Psoas muscle (tissue), 8 donors: Measurements from ENCODE around the gene GRHL1. TPM values are rescaled to one million over a fixed set of nuclear protein-coding genes. Genes with fewer than 3 reads are reported as not detected.

ENCODE experiments used
- ATAC-seq, 4 donors: fragments of 200-7000 bp; cut with Tn5 transposase; one replicate each; pipeline ENCODE4 v1.9.1; 2020; ENCODE audit warnings: moderate library complexity in 3 of 4, mild to moderate bottlenecking in 2 of 4
- DNase-seq, 2 donors: peaks; one replicate each; pipeline ENCODE4 v3.0.0-alpha.2; 2020
- H3K27ac ChIP-seq: fragments of 200-600 bp; one replicate; pipeline ENCODE4 v1.8.0; 2022
- H3K27me3 ChIP-seq, 3 donors: fragments of 200-600 bp in 1 of 3; one replicate each; pipeline versions ENCODE4 v1.6.1 to v1.8.0; 2013 to 2022; ENCODE audit warnings: low read length in 2 of 3, mild to moderate bottlenecking in 2 of 3, moderate library complexity in 1 of 3; ENCODE audit not compliant: insufficient read depth in 3 of 3
- H3K36me3 ChIP-seq, 2 donors: fragments of 200-600 bp in 1 of 2; one replicate each; pipeline versions ENCODE4 v1.6.1 to v1.8.0; 2013 to 2022; ENCODE audit warnings: low read depth in 1 of 2, mild to moderate bottlenecking in 1 of 2, moderate library complexity in 1 of 2; ENCODE audit not compliant: insufficient read depth in 1 of 2
- H3K4me1 ChIP-seq: fragments of 200-600 bp; one replicate; pipeline ENCODE4 v1.8.0; 2022
- H3K4me3 ChIP-seq: fragments of 200-600 bp; one replicate; pipeline ENCODE4 v1.8.0; 2022; ENCODE audit warnings: mild to moderate bottlenecking
- H3K9me3 ChIP-seq: fragments of 200-600 bp; one replicate; pipeline ENCODE4 v1.8.0; 2022
- WGBS, 3 donors: extraction: QIAGEN DNeasy Blood & Tissue Kit; methylation state at CpG; one replicate each; pipeline versions ENCODE4 v1.1.6 to v1.1.7; 2013; 5-methylcytosine and 5-hydroxymethylcytosine counted together
- intact Hi-C, 2 donors: fragments of 100-400 bp; cut with DNase I; formaldehyde crosslinking; loops; one replicate each; pipeline versions ENCODE4 v1.11.0 to v1.14.2; 2022
- polyA plus RNA-seq, 3 donors: library from polyadenylated mRNA; stranded (reverse); fragments of 200-250 nt; gene quantifications; one replicate each; pipeline ENCODE4 v1.2.3, GENCODE V29; 2013
- total RNA-seq, 4 donors: library from RNA; stranded (reverse); fragmentation: NEBNext Ultra II Directional in 2 of 4; extraction: Animal tissue kit (Norgen Biotek cat#: 25700) in 2 of 4; gene quantifications; one replicate each; pipeline versions ENCODE4 v1.2.1 to v1.2.4, GENCODE V29; 2021 to 2023
- TF ChIP-seq, protein P1 (sequence below): fragments of 200-600 bp; IDR thresholded peaks from one replicate; pipeline ENCODE4 v1.8.0; 2022; ENCODE audit warnings: antibody characterized with exemption
- donor health status: healthy with polysubstance abuse.
- donor health status: DM: no; HTN: no; CAD: no; lungs with moderate emphysema.
- donor health status: Bipolar disorder and iron deficiency.
- donor health status: healthy.
- donor health status: DM: yes; HTN: yes; CAD: no.
- donor health status: DM: no; HTN: no; CAD: no.
- donor health status: DM: no; HTN: no; CAD: no.
- donor health status: DM: yes; HTN: yes; CAD: no.

The GRHL1 gene
- total and polyA plus RNA-seq, 7 donors = 0.38 to 1.2 (median 0.63) TPM

DNA sequence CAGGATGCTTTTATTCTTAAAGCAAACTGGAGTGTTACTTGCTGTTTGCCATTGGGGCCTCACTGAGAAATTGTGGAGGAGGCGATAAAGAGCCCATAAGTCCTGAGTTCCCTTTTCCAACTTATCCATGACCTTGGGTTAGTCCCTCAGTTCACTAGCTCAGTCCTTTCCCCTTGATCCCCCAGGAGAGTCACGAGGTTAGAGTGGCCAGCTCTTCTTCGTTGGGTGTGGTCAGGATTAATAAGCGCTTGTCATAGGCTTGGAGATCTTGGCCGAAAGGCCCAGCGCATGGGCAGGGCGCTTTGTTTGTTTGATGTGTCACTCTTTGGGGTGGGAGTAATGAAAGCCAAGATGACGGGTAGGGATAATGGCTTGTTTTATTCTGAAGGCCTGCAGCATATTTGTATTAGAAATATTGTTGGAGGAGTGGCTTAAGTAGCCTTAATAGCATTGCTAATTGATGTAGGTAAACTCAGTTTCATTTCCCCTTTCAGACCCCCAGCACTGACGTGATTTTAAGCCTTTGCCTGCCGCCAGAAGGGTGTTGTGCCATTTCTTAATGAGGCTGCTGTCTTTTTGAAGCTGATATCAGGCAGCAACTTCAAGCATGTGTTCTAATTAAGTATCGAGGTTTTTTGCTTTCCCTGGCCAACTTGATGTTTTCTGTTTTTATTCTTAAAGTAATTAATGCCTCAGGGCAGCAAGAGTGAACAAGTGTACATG is 15.7 kb downstream of the GRHL1 start:
- Histone ChIP-seq H3K36me3 (peaks cover 0 to 27% of the 10 kb centered on the region in 2 donors), H3K9me3 (no peaks in the 10 kb centered on the region), H3K4me1 (no peaks in the 10 kb centered on the region), H3K4me3 (no peak overlapping the region), H3K27ac (no peak overlapping the region), H3K27me3 (no peaks in the 10 kb centered on the region)
- intact Hi-C loops = no loop called here
- 90 to 93% (median 92%) methylated on average over 11 of the region's 11 CpGs for WGBS, 3 donors
- ATAC-seq (peak in 1 of 4 donors; percentile 44), DNase-seq (peak in 1 of 2 donors; percentile 33)
- TF ChIP-seq, protein P1, sequence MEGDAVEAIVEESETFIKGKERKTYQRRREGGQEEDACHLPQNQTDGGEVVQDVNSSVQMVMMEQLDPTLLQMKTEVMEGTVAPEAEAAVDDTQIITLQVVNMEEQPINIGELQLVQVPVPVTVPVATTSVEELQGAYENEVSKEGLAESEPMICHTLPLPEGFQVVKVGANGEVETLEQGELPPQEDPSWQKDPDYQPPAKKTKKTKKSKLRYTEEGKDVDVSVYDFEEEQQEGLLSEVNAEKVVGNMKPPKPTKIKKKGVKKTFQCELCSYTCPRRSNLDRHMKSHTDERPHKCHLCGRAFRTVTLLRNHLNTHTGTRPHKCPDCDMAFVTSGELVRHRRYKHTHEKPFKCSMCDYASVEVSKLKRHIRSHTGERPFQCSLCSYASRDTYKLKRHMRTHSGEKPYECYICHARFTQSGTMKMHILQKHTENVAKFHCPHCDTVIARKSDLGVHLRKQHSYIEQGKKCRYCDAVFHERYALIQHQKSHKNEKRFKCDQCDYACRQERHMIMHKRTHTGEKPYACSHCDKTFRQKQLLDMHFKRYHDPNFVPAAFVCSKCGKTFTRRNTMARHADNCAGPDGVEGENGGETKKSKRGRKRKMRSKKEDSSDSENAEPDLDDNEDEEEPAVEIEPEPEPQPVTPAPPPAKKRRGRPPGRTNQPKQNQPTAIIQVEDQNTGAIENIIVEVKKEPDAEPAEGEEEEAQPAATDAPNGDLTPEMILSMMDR = no peak

- Histone ChIP-seq H3K36me3 (peaks cover 0 to 27% of the 10 kb centered on the region in 2 donors), H3K4me3 (no peak overlapping the region), H3K27me3 (no peaks in the 10 kb centered on the region), H3K9me3 (no peaks in the 10 kb centered on the region), H3K27ac (no peak overlapping the region), H3K4me1 (no peaks in the 10 kb centered on the region)
- TF ChIP-seq, protein P1 = no peak
- ATAC-seq (no peak), DNase-seq (no peak)
- 95 to 97% (median 96%) methylated on average over 10 of the region's 10 CpGs for WGBS, 3 donors
- intact Hi-C loops = no loop called here
These were observed 17.3 kb downstream of the GRHL1 start for GRCh38 chr2:9968553-9969497.

GRCh38 chr2:9970200-9971044 is 18.9 kb downstream of the GRHL1 start:
- TF ChIP-seq, protein P1 = no peak
- no peak for ATAC-seq
- peaks cover 0 to 12% of the 10 kb centered on the region in 2 donors for H3K36me3 ChIP-seq
- DNase-seq = no peak
- intact Hi-C loops = no loop called here
- H3K9me3 ChIP-seq = no peaks in the 10 kb centered on the region
- WGBS, 3 donors = 65 to 67% (median 67%) methylated on average over 12 of the region's 12 CpGs
- no peak overlapping the region for H3K4me3 ChIP-seq
- H3K27me3 ChIP-seq = no peaks in the 10 kb centered on the region
- H3K4me1 ChIP-seq = no peaks in the 10 kb centered on the region
- H3K27ac ChIP-seq = no peak overlapping the region

DNA sequence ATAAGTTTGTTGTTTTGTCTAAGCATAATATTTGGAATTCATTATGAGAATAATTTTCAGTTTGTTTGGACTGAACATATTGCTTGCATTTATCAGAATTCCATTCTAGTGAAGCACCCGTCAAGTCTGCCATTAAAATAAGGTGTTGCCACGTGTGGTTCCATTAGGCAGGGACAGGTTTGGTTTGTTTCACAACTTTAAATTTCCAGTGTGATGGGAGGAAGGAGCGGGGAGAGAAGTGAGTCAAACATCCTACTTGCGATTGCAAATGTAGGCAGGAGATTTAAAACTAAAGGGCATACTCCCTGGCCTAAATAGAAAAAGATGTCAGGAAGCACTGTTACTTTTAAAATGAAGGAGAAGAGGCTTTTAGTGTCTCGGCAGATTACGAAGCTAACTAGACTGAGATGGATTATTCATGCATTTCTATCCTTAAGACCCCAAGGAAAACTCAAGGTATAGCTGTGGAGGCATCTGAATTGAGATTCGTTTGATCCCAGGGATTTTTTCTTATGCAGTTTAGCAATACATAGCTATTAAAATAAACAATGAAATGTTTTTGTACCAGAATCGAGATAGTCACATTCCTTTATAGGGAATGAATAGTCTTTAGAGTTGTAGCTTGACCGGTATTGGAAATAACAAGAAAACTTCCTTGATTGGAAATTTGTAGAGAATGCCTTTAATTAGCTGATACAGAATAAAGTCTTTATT is 19.8 kb downstream of the GRHL1 start:
- ATAC-seq (no peak), DNase-seq (no peak)
- Histone ChIP-seq H3K4me1 (peaks cover 6% of the 10 kb centered on the region), H3K36me3 (peaks cover 0 to 4% of the 10 kb centered on the region in 2 donors), H3K4me3 (no peak overlapping the region), H3K9me3 (no peaks in the 10 kb centered on the region), H3K27ac (no peak overlapping the region), H3K27me3 (no peaks in the 10 kb centered on the region)
- intact Hi-C loops = no loop called here
- TF ChIP-seq, protein P1 = no peak
- WGBS, 3 donors = 89 to 91% (median 90%) methylated on average over 9 of the region's 9 CpGs
